ENCODE results near the gene PDGFD. TPM values are rescaled to one million over a fixed set of nuclear protein-coding genes. Genes with fewer than 3 reads are reported as not detected.

PDGFD gene
- total RNA-seq, 3 donors from 2014 or later (not counting 1 experiment from before 2014, with no cell fraction given): 23.2 to 41.2 (median 33.1) TPM

- H3K27ac Mint-ChIP-seq: no peak overlapping the region
- no peak overlapping the region for H3K4me3 ChIP-seq (ENCODE audit: low read length)
- no peaks in the 10 kb centered on the region for H3K27me3 Mint-ChIP-seq (ENCODE audit: low read depth in 2 of 2)
- no peaks in the 10 kb centered on the region for H3K9me3 ChIP-seq (ENCODE audit: control insufficient read depth, insufficient read depth, low read length)
- H3K27me3 ChIP-seq (ENCODE audit: control insufficient read depth, insufficient read depth, low read length): no peaks in the 10 kb centered on the region
- 25% methylated on average over 1 of the region's 2 CpGs for WGBS (ENCODE audit: insufficient coverage)
- TF ChIP-seq CTCF (IDR thresholded peaks at IDR 0.05): no peak
- intact Hi-C loops (cut with micrococcal nuclease): no loop called here
- no peak overlapping the region for H3K4me3 Mint-ChIP-seq
- no peaks in the 10 kb centered on the region for H3K9me3 Mint-ChIP-seq
- peaks cover 4% of the 10 kb centered on the region for H3K4me1 ChIP-seq (ENCODE audit: control insufficient read depth, insufficient read depth, low read length)
- H3K4me1 Mint-ChIP-seq: peaks cover 54 to 59% of the 10 kb centered on the region in 2 donors
- H3K36me3 Mint-ChIP-seq: no peaks in the 10 kb centered on the region
- H3K27ac ChIP-seq (ENCODE audit: low read length): no peak overlapping the region
- H3K36me3 ChIP-seq (ENCODE audit: control insufficient read depth, insufficient read depth, low read length): no peaks in the 10 kb centered on the region
- DNase-seq (no peak), ATAC-seq (no peak)
These were observed 36.1 kb downstream of the PDGFD start for GRCh38 chr11:104127828-104128227.

GRCh38 chr11:104126464-104126863 is 37.5 kb downstream of the PDGFD start:
- TF ChIP-seq CTCF (IDR thresholded peaks at IDR 0.05): no peak
- no peaks in the 10 kb centered on the region for H3K36me3 ChIP-seq (ENCODE audit: control insufficient read depth, insufficient read depth, low read length)
- no peak for ATAC-seq
- no peak for DNase-seq
- H3K9me3 Mint-ChIP-seq: no peaks in the 10 kb centered on the region
- H3K4me1 ChIP-seq (ENCODE audit: control insufficient read depth, insufficient read depth, low read length): peaks cover 4% of the 10 kb centered on the region
- no peak overlapping the region for H3K4me3 Mint-ChIP-seq
- no peaks in the 10 kb centered on the region for H3K27me3 Mint-ChIP-seq (ENCODE audit: low read depth in 2 of 2)
- H3K36me3 Mint-ChIP-seq: no peaks in the 10 kb centered on the region
- H3K27ac ChIP-seq (ENCODE audit: low read length): no peak overlapping the region
- peak overlapping the region; percentile 39 to 56 for H3K27ac Mint-ChIP-seq
- no peaks in the 10 kb centered on the region for H3K9me3 ChIP-seq (ENCODE audit: control insufficient read depth, insufficient read depth, low read length)
- H3K4me3 ChIP-seq (ENCODE audit: low read length): no peak overlapping the region
- peaks cover 56 to 57% of the 10 kb centered on the region in 2 donors for H3K4me1 Mint-ChIP-seq
- intact Hi-C loops (cut with micrococcal nuclease): no loop called here
- WGBS (ENCODE audit: insufficient coverage): 100% methylated on average over 1 of the region's 1 CpG
- no peaks in the 10 kb centered on the region for H3K27me3 ChIP-seq (ENCODE audit: control insufficient read depth, insufficient read depth, low read length)

GRCh38 chr11:104124979-104125378 is 39.0 kb downstream of the PDGFD start:
- Mint-ChIP-seq H3K4me1 (peaks cover 58% of the 10 kb centered on the region in 2 donors), H3K9me3 (no peaks in the 10 kb centered on the region), H3K36me3 (no peaks in the 10 kb centered on the region), H3K27me3 (ENCODE audit: low read depth in 2 of 2) (no peaks in the 10 kb centered on the region), H3K27ac (no peak overlapping the region), H3K4me3 (no peak overlapping the region)
- TF ChIP-seq CTCF (IDR thresholded peaks at IDR 0.05): no peak
- no peaks in the 10 kb centered on the region for H3K9me3 ChIP-seq (ENCODE audit: control insufficient read depth, insufficient read depth, low read length)
- no peak overlapping the region for H3K4me3 ChIP-seq (ENCODE audit: low read length)
- DNase-seq: no peak
- intact Hi-C loops (cut with micrococcal nuclease): loop anchor here (5.0 kb wide), 1 partner anchor 37 kb away; the partner anchor contains the start of gene PDGFD
- no peak for ATAC-seq
- no peaks in the 10 kb centered on the region for H3K36me3 ChIP-seq (ENCODE audit: control insufficient read depth, insufficient read depth, low read length)
- H3K4me1 ChIP-seq (ENCODE audit: control insufficient read depth, insufficient read depth, low read length): peaks cover 4% of the 10 kb centered on the region
- WGBS (ENCODE audit: insufficient coverage): 80% methylated on average over 1 of the region's 1 CpG
- H3K27me3 ChIP-seq (ENCODE audit: control insufficient read depth, insufficient read depth, low read length): no peaks in the 10 kb centered on the region
- H3K27ac ChIP-seq (ENCODE audit: low read length): no peak overlapping the region

GRCh38 chr11:104122836-104123235 is 41.1 kb downstream of the PDGFD start:
- H3K9me3 ChIP-seq (ENCODE audit: control insufficient read depth, insufficient read depth, low read length): no peaks in the 10 kb centered on the region
- no peak overlapping the region for H3K27ac ChIP-seq (ENCODE audit: low read length)
- peaks cover 0 to 2% of the 10 kb centered on the region in 2 donors for H3K9me3 Mint-ChIP-seq
- H3K4me1 Mint-ChIP-seq: peaks cover 47 to 50% of the 10 kb centered on the region in 2 donors
- TF ChIP-seq CTCF (IDR thresholded peaks at IDR 0.05): no peak
- H3K4me1 ChIP-seq (ENCODE audit: control insufficient read depth, insufficient read depth, low read length): peaks cover 4% of the 10 kb centered on the region
- no peak overlapping the region for H3K4me3 ChIP-seq (ENCODE audit: low read length)
- no peaks in the 10 kb centered on the region for H3K27me3 Mint-ChIP-seq (ENCODE audit: low read depth in 2 of 2)
- DNase-seq (no peak), ATAC-seq (no peak)
- intact Hi-C loops (cut with micrococcal nuclease): loop anchor here (5.0 kb wide), 1 partner anchor 39 kb away; the partner anchor contains the start of gene PDGFD
- no peaks in the 10 kb centered on the region for H3K36me3 Mint-ChIP-seq
- no peak overlapping the region for H3K4me3 Mint-ChIP-seq
- H3K36me3 ChIP-seq (ENCODE audit: control insufficient read depth, insufficient read depth, low read length): no peaks in the 10 kb centered on the region
- H3K27me3 ChIP-seq (ENCODE audit: control insufficient read depth, insufficient read depth, low read length): no peaks in the 10 kb centered on the region
- H3K27ac Mint-ChIP-seq: no peak overlapping the region
- no CpG with 5 or more reads among the region's 2 CpGs for WGBS (ENCODE audit: insufficient coverage)

All from natural killer cell (primary cell).